Astrocyte of the spinal cord (primary cell): ENCODE data around the gene NHEJ1.
A peak's percentile ranks its signal among the peaks of the same experiment; 100 is the strongest.

ENCODE experiments used
- DNase-seq: peaks from one replicate; pipeline ENCODE4 v3.0.0; 2011; ENCODE audit warnings: low read depth, low spot score
- H3K4me3 ChIP-seq: 2 replicates; pipeline ENCODE4 v1.5.1; 2011; ENCODE audit warnings: low read depth, mild to moderate bottlenecking, low read length, moderate library complexity
- in situ Hi-C: cut with HindIII; loops from 2 replicates; pipeline ENCODE4 v1.10.0; 2017; ENCODE audit warnings: low sequenced_read_pairs
- TF ChIP-seq, protein P1 (sequence below): IDR thresholded peaks from 2 replicates; pipeline ENCODE4 v1.5.1; 2012; ENCODE audit warnings: low read depth, mild to moderate bottlenecking, low read length, inconsistent platforms

The NHEJ1 gene

DNA sequence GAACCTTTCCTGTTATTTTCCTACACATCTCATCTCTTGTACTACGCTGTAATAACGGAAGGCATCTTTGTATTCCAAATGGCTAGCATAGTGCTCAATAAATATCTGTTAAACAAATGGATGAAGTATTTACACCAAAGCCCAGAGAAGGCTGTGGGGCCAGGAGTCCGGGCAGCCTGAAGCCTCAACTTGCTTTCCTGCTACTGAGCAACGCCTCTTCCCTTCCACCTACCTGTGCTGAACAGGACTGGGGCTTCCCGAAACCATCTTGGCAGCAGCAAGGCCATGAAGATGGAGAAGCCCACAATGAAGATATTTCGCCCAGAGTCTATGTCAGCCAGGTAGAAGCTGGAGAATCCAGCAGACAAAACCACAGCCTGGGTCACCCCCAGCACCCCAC is 2.5 kb upstream of the NHEJ1 start:
- TF ChIP-seq, protein P1, sequence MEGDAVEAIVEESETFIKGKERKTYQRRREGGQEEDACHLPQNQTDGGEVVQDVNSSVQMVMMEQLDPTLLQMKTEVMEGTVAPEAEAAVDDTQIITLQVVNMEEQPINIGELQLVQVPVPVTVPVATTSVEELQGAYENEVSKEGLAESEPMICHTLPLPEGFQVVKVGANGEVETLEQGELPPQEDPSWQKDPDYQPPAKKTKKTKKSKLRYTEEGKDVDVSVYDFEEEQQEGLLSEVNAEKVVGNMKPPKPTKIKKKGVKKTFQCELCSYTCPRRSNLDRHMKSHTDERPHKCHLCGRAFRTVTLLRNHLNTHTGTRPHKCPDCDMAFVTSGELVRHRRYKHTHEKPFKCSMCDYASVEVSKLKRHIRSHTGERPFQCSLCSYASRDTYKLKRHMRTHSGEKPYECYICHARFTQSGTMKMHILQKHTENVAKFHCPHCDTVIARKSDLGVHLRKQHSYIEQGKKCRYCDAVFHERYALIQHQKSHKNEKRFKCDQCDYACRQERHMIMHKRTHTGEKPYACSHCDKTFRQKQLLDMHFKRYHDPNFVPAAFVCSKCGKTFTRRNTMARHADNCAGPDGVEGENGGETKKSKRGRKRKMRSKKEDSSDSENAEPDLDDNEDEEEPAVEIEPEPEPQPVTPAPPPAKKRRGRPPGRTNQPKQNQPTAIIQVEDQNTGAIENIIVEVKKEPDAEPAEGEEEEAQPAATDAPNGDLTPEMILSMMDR, result no peak
- H3K4me3 ChIP-seq, result no peak overlapping the region
- no peak for DNase-seq
- in situ Hi-C loops, result no loop called here

DNA sequence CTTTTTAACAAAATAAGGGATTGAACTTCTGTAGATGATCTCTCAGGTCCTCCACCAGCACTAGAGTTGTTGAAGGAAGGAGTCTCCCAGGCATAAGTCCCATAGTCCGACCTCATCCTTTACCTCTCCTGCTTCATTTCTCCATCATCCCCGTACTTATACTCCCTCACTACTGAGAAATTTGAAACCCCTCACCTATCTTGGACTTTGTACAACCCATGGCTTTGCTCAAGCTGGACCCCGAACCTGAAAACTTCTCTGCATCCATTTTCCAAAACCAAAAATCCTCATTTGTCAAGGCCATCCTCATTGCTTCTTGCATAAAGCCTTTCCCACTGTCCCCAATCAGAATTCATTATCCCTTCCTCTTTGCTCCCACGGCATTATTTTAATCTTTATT is 482 bp upstream of the NHEJ1 start:
- in situ Hi-C loops, result no loop called here
- TF ChIP-seq, protein P1, result no peak
- no peak for DNase-seq
- peak overlapping the region; percentile 68 for H3K4me3 ChIP-seq

DNA sequence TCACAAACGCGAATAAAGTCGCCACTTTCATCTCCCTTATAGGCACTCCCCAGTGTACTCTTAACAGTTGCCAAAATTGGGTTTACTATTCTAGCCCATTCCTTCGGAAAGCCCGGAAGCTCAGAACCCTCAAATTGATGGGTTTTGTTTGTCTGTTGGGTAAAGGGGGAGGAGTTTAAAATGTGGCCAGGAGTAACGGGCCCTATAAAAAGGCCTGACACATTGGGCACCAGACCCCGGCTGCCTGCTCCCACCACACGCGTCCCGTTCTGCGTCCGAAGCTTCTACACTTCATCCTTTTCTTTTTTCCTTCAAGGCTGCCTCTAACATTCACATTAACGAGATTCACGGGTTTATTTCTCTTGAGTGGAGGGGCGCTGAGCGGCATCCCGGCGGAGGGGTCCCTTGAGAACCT is 837 bp downstream of the NHEJ1 start:
- no peak for DNase-seq
- in situ Hi-C loops, result no loop called here
- peak overlapping the region; percentile 68 for H3K4me3 ChIP-seq
- TF ChIP-seq, protein P1, result no peak

DNA sequence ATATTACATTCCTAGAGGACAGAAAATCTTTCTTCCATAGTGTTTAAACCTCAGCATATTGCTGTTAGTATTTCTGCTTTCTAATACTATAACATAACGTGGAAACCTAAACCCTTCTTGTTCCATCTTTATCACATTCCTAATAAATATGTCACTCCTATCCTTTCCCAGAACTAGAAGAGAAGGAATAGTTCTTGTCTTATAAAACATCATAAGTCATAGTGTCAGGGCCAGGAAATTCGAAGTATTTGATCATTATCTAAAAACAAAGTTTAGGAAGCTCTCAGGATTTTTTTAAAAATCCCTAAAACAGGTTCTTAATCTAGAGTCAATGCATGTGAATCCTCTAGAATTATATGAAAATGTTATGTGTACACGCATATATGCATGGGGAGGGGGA is 2.0 kb downstream of the NHEJ1 start:
- DNase-seq, result no peak
- H3K4me3 ChIP-seq, result no peak overlapping the region
- TF ChIP-seq, protein P1, result no peak
- in situ Hi-C loops, result no loop called here

DNA sequence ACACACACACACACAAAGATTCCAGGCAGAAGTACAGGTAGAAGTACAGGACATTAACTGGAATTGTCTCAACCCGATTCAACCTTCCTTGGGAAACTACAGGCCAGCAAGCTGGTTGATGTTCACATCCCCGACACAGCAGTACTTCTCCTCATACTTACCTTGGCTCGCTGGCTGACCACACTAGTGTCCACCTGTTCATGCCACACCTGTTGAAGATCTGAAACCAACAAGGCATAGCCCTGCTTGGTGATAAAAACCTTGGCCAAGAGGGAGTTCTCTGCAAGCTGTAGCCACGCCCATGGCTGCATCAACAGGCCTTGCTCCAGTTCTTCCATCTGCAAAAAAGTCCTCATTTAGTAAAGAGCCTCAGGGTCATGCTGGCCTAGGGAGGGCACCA is 2.6 kb downstream of the NHEJ1 start:
- TF ChIP-seq, protein P1, result no peak
- in situ Hi-C loops, result no loop called here
- H3K4me3 ChIP-seq, result no peak overlapping the region
- no peak for DNase-seq

DNA sequence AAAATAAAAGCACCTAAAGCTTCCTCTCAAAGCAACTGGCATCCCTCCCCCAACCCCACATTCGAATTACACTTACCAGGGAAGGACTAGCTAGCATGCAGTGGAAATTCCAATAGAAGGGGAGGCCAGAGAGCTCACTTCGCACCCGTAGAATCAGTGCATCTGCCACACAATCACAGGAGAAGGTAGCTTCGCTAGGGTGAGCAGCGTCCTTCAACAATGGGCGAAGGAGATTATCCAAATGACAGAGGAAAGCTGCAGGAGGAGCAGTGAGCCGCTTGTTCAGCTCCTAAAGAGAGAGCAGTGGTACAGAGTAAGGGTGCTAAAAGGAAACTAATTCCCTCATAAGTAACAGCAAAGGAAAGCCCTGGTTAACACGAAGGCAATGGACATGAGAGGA is 3.2 kb downstream of the NHEJ1 start:
- no peak for DNase-seq
- in situ Hi-C loops, result no loop called here
- TF ChIP-seq, protein P1, result no peak
- no peak overlapping the region for H3K4me3 ChIP-seq
